OCI-LY7 (cell line): ENCODE results near the gene PRB4. TPM values are rescaled to one million over a fixed set of nuclear protein-coding genes. Genes with fewer than 3 reads are reported as not detected.

ENCODE experiments used
- BruUV-seq: library from RNA; stranded (reverse); fragments of 400-500 nt; replicated peaks from 2 replicates; lab custom pipeline; 2021; lab: Mats Ljungman, UMichigan
- CTCF ChIA-PET: fragments of 300-600 bp; sonication (Branson Sonifier 250); formaldehyde crosslinking; loops from one replicate; lab custom pipeline; 2022; ENCODE audit warnings: antibody characterized with exemption; ENCODE audit not compliant: unreplicated experiment; lab: Charles Lee
- POLR2A ChIA-PET: fragments of 300-600 bp; sonication (Branson Sonifier 250); formaldehyde crosslinking; loops from one replicate; lab custom pipeline; 2022; ENCODE audit warnings: antibody characterized with exemption; lab: Charles Lee
- DNase-seq: peaks from one replicate; pipeline ENCODE4 v3.0.0-alpha.2; 2015; ENCODE audit warnings: low spot score
- H2AFZ ChIP-seq: fragments of 200-600 bp; sonication (generic), shearing (Covaris generic); 2 replicates; pipeline ENCODE4 v1.6.1; 2014; ENCODE audit warnings: mild to moderate bottlenecking, antibody characterized with exemption, low read length, moderate library complexity
- H3K27ac ChIP-seq: fragments of 200-600 bp; sonication (generic); 2 replicates; pipeline ENCODE4 v1.5.1; 2014; ENCODE audit warnings: mixed run types, low read depth, mild to moderate bottlenecking, moderate library complexity, low read length, inconsistent platforms; ENCODE audit not compliant: poor library complexity, severe bottlenecking
- H3K36me3 ChIP-seq: fragments of 200-600 bp; sonication (generic); 2 replicates; pipeline ENCODE4 v1.6.1; 2014; ENCODE audit warnings: mild to moderate bottlenecking, antibody characterized with exemption, low read length, moderate library complexity, mixed read lengths; ENCODE audit not compliant: insufficient read depth
- H3K4me1 ChIP-seq: fragments of 200-600 bp; sonication (generic); 2 replicates; pipeline ENCODE4 v1.5.1; 2014; ENCODE audit warnings: mild to moderate bottlenecking, low read length; ENCODE audit not compliant: insufficient read depth, poor library complexity, severe bottlenecking
- H3K4me2 ChIP-seq: fragments of 200-600 bp; sonication (generic); 2 replicates; pipeline ENCODE4 v1.6.1; 2014; ENCODE audit warnings: mild to moderate bottlenecking, low read length
- H3K4me3 ChIP-seq: fragments of 200-600 bp; sonication (generic); 2 replicates; pipeline ENCODE4 v1.5.1; 2014; ENCODE audit warnings: mild to moderate bottlenecking, low read depth, low read length; ENCODE audit not compliant: poor library complexity, severe bottlenecking
- H3K79me2 ChIP-seq: fragments of 200-600 bp; sonication (generic); 2 replicates; pipeline ENCODE4 v1.6.1; 2016; ENCODE audit warnings: low read depth, mild to moderate bottlenecking, low read length, moderate library complexity, mixed read lengths; ENCODE audit not compliant: insufficient read depth
- H3K9me2 ChIP-seq: fragments of 200-600 bp; sonication (generic); 2 replicates; pipeline ENCODE4 v1.6.1; 2016; ENCODE audit warnings: mild to moderate bottlenecking, low read length, mixed read lengths; ENCODE audit not compliant: insufficient read depth
- H3K9me3 ChIP-seq: fragments of 200-600 bp; sonication (generic); 2 replicates; pipeline ENCODE4 v1.6.1; 2014; ENCODE audit warnings: mild to moderate bottlenecking, mixed run types, low read length, mixed read lengths
- H4K20me1 ChIP-seq: fragments of 200-600 bp; sonication (generic); 2 replicates; pipeline ENCODE4 v1.6.1; 2014; ENCODE audit warnings: mild to moderate bottlenecking, antibody characterized with exemption, low read length, moderate library complexity, mixed read lengths; ENCODE audit not compliant: insufficient read depth
- EZH2phosphoT487 ChIP-seq: fragments of 200-600 bp; sonication (generic); IDR thresholded peaks from 2 replicates; pipeline ENCODE4 v1.6.1; 2018; ENCODE audit warnings: low read depth, borderline replicate concordance, mild to moderate bottlenecking, mixed run types, antibody characterized with exemption, low read length, moderate library complexity, mixed read lengths
- intact Hi-C: fragments of 100-400 bp; cut with micrococcal nuclease; formaldehyde crosslinking; loops from one replicate; pipeline ENCODE4 v1.10.0; 2022; ENCODE audit not compliant: unreplicated experiment
- total RNA-seq, 2 experiments: library from RNA; depleted of rRNA in 1 of 2; stranded (reverse); fragments of >200 nt in 1 of 2; shearing (Covaris generic) in 1 of 2; gene quantifications; 2 replicates each; pipeline ENCODE4 v1.2.3, GENCODE V29; 2014 to 2022
- TF ChIP-seq, protein P1 (sequence below): fragments of 200-600 bp; sonication (generic); conservative IDR thresholded peaks from 2 replicates; pipeline ENCODE4 v1.5.1; 2014; ENCODE audit warnings: mild to moderate bottlenecking, antibody characterized with exemption, low read length, moderate library complexity, mixed read lengths

The PRB4 gene
- total RNA-seq, 2 experiments from 2014 or later = not detected

DNA sequence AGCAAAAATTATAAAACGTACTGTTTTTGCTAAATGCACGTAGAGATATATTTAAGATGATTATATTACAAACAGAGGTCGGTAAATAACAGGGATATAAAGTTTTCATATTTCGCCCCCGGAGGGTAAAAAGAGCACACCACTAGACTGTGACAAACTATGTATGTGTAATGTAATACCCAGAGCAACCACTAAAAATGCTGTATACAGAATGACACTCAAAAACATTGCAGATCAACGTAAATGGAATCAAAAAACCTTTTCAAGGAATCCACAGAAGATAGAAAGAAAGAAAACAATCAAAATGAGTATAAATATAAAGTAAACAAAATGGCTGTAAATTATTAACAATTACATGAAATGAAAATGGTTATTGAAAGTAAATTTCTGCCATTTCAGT lies 37.6 kb upstream of the PRB4 start:
- no peak overlapping the region for H3K27ac ChIP-seq
- DNase-seq = peak; percentile 5
- H3K4me3 ChIP-seq = no peak overlapping the region
- ChIA-PET CTCF (no interaction called here), POLR2A (no interaction called here)
- no peaks in the 10 kb centered on the region for H4K20me1 ChIP-seq
- no peaks in the 10 kb centered on the region for H3K9me2 ChIP-seq
- no peak overlapping the region for H2AFZ ChIP-seq
- H3K79me2 ChIP-seq = no peaks in the 10 kb centered on the region
- no peak overlapping the region for H3K4me2 ChIP-seq
- no peaks in the 10 kb centered on the region for H3K4me1 ChIP-seq
- intact Hi-C loops = no loop called here
- TF ChIP-seq, protein P1, sequence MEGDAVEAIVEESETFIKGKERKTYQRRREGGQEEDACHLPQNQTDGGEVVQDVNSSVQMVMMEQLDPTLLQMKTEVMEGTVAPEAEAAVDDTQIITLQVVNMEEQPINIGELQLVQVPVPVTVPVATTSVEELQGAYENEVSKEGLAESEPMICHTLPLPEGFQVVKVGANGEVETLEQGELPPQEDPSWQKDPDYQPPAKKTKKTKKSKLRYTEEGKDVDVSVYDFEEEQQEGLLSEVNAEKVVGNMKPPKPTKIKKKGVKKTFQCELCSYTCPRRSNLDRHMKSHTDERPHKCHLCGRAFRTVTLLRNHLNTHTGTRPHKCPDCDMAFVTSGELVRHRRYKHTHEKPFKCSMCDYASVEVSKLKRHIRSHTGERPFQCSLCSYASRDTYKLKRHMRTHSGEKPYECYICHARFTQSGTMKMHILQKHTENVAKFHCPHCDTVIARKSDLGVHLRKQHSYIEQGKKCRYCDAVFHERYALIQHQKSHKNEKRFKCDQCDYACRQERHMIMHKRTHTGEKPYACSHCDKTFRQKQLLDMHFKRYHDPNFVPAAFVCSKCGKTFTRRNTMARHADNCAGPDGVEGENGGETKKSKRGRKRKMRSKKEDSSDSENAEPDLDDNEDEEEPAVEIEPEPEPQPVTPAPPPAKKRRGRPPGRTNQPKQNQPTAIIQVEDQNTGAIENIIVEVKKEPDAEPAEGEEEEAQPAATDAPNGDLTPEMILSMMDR = peak; percentile 63; the same call in 1 of the 2 replicates
- TF ChIP-seq EZH2phosphoT487 = no peak
- H3K36me3 ChIP-seq = no peaks in the 10 kb centered on the region
- H3K9me3 ChIP-seq = no peaks in the 10 kb centered on the region
- BruUV-seq = no TSS peak

- BruUV-seq = no TSS peak
- TF ChIP-seq EZH2phosphoT487 = no peak
- TF ChIP-seq, protein P1 = no peak
- Histone ChIP-seq H3K9me2 (no peaks in the 10 kb centered on the region), H2AFZ (no peak overlapping the region), H4K20me1 (no peaks in the 10 kb centered on the region), H3K79me2 (no peaks in the 10 kb centered on the region), H3K36me3 (no peaks in the 10 kb centered on the region), H3K4me3 (no peak overlapping the region), H3K4me2 (no peak overlapping the region), H3K4me1 (no peaks in the 10 kb centered on the region), H3K9me3 (no peaks in the 10 kb centered on the region), H3K27ac (no peak overlapping the region)
- ChIA-PET POLR2A (interaction anchor here (0.6 to 1.4 kb wide), 3 partner anchors 15 to 1848 kb away, joined by 3 to 4 read pairs (median 4); no protein-coding TSS in a partner anchor), CTCF (no interaction called here)
- intact Hi-C loops = no loop called here
- no peak for DNase-seq
Measured at GRCh38 chr12:11344500-11344899, 34.3 kb upstream of the PRB4 start.

DNA sequence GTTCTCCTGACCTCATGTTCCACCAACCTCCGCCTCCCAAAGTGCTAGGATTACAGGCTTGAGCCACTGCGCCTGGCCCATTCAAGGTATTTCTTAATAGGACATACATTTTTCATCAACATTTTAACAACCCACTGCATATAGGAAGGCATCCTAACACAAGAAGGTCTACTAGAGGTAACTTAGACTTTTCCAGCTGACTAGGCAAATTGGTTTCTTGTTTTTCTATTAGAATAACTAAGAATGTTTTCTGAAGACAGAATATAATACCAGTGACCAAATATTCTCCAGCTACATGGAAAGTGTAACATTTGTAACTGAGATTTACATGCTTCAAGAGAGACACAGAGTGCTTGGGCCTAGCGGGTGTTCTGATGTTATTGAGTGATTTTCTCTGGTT lies 14.2 kb upstream of the PRB4 start:
- Histone ChIP-seq H3K4me3 (no peak overlapping the region), H3K9me2 (no peaks in the 10 kb centered on the region), H3K79me2 (no peaks in the 10 kb centered on the region), H3K4me2 (no peak overlapping the region), H3K4me1 (no peaks in the 10 kb centered on the region), H3K36me3 (no peaks in the 10 kb centered on the region), H3K9me3 (no peaks in the 10 kb centered on the region), H4K20me1 (no peaks in the 10 kb centered on the region), H2AFZ (no peak overlapping the region), H3K27ac (no peak overlapping the region)
- no TSS peak for BruUV-seq
- intact Hi-C loops = no loop called here
- ChIA-PET POLR2A (interaction anchor here (0.7 kb wide), 1 partner anchor 1820 kb away, joined by 4 read pairs; no protein-coding TSS in a partner anchor), CTCF (no interaction called here)
- DNase-seq = no peak
- TF ChIP-seq EZH2phosphoT487 = no peak
- TF ChIP-seq, protein P1 = no peak
